Activated T-cell treated with anti-CD3 and anti-CD28 coated beads, Interleukin-2, amount 50 U/mL, for 1 hour (primary cell): ENCODE measurements around the gene SIRT6.
"Not testable (repeated sequence)": the region's sequence is repeated elsewhere in the genome, so short reads cannot be mapped to it uniquely, and the experiment has no call there.

Experiments used
- DNase-seq: peaks from one replicate; pipeline ENCODE4 v3.0.0-alpha.2; 2020

Gene SIRT6

GRCh38 chr19:4129050-4129449 is 53.3 kb downstream of the SIRT6 start:
- DNase-seq = not testable (repeated sequence)

- DNase-seq = not testable (repeated sequence)
Observed at GRCh38 chr19:4127322-4127721, 55.0 kb downstream of the SIRT6 start.

- no peak for DNase-seq
Observed at GRCh38 chr19:4124638-4125037, 57.7 kb downstream of the SIRT6 start.
